ENCODE measurements around the gene GSK3A. TPM values are rescaled to one million over a fixed set of nuclear protein-coding genes. Genes with fewer than 3 reads are reported as not detected.
A peak's percentile ranks its signal among the peaks of the same experiment; 100 is the strongest.

GSK3A gene
- total and polyA plus RNA-seq, 2 of the 4 experiments (the other 2 are of a cell fraction) = 8.1 to 43.3 TPM

DNA sequence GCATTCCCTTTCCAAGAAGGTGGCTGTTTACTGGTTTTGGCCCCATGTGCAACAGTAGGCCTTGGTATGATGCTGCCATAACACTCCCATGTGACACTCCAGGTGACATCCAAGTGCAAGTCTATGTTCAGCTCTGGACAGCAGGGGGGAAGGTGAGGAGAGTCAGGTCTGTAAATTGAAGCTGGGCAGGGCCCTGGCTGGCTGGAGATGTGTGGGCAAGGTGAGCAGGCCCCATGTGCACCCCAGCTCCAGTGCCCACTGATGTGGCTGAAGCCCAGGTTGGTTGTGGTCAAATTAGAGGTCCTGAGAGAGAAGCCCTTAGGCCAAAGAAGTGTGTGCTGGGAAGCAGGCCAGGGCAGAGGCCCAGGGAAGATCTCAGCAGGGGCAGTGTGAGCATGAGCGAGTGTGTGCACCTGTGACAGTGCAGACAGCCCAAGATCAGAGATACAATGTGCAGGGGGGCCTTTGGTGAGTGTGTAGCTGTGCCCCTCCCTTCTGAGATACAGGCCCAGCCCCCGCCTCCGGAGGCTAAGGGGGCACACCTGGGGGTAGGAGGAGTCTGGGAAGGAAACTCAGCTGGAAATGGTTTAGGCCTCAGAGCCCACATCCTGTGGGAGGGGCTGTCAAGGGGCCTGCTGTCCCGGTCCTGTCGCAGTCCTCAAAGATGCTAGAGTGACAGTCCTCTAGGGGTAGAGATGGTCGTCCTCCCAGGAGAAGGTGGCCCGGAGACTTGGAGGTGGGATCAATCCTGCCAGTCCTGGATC, 43.5 kb downstream of the GSK3A start:
- Histone ChIP-seq H2AK5ac (ENCODE audit: low read depth, low read length) (no peak overlapping the region; the same call in 1 of the 2 replicates), H2AK9ac (replicated peaks; ENCODE audit: low read depth, low read length, poor library complexity) (peak overlapping the region; percentile 55), H3K14ac (replicated peaks; ENCODE audit: low read depth, low read length) (no peak overlapping the region), H3K27me3 (ENCODE audit: control insufficient read depth, insufficient read depth, low read length) (no peaks in the 10 kb centered on the region), H3K56ac (ENCODE audit: extremely low read depth, insufficient read depth, low read length) (no peak overlapping the region), H2BK20ac (ENCODE audit: low read depth, low read length) (no peak overlapping the region), H2BK15ac (ENCODE audit: low read depth, low read length) (no peak overlapping the region), H3K9me1 (ENCODE audit: insufficient read depth, low read length) (peaks cover 21% of the 10 kb centered on the region), H4K91ac (ENCODE audit: insufficient read depth, low read depth, low read length) (no peak overlapping the region), H3K79me1 (ENCODE audit: low read depth in 1 of 2, low read length in 2 of 2) (peaks cover 8 to 58% of the 10 kb centered on the region in 2 experiments; a peak in 3 of 4 replicates), H3K23ac (ENCODE audit: low read depth, low read length) (no peak overlapping the region), H2AFZ (replicated peaks; ENCODE audit: low read length, poor library complexity) (no peak overlapping the region), H3K36me3 (ENCODE audit: control insufficient read depth, insufficient read depth, low read length) (peaks cover 49% of the 10 kb centered on the region), H3K4ac (ENCODE audit: low read depth, low read length) (no peak overlapping the region), H3K9ac (ENCODE audit: low read depth, low read length) (no peak overlapping the region), H4K8ac (ENCODE audit: low read depth in 2 of 2, low read length in 2 of 2) (no peak overlapping the region), H3K18ac (ENCODE audit: low read depth, low read length) (no peak overlapping the region), H4K5ac (ENCODE audit: low read depth, low read length) (no peak overlapping the region), H4K20me1 (ENCODE audit: insufficient read depth, low read length) (peaks cover 9% of the 10 kb centered on the region; the same call in 1 of the 2 replicates), H3K4me1 (ENCODE audit: control insufficient read depth, insufficient read depth, low read length) (0 out of 2 replicates have a peak, but pooled peaks cover 2% of the 10 kb centered on the region), H2BK5ac (ENCODE audit: low read depth, low read length, poor library complexity, severe bottlenecking) (no peak overlapping the region), H3K4me2 (ENCODE audit: low read depth, low read length) (no peak overlapping the region), H3K9me3 (ENCODE audit: control insufficient read depth, insufficient read depth, low read length) (no peaks in the 10 kb centered on the region), H3K4me3 (ENCODE audit: insufficient read depth, low read depth, low read length) (no peak overlapping the region), H3K27ac (ENCODE audit: insufficient read depth, low read length) (no peak overlapping the region), H2BK120ac (ENCODE audit: low read depth, low read length) (no peak overlapping the region)
- dilution Hi-C loops (cut with HindIII; ENCODE audit: low sequenced_read_pairs, unreplicated experiment) (no loop called here), in situ Hi-C loops (cut with MboI; ENCODE audit: low sequenced_read_pairs) (no loop called here), intact Hi-C loops (cut with micrococcal nuclease) (no loop called here)
- no peak for DNase-seq
- no peak for ATAC-seq (ENCODE audit: low read depth)
- ChIA-PET POLR2A (ENCODE audit: unreplicated experiment) (no interaction called here), CTCF (no interaction called here)
- 83% methylated on average over 1 of the region's 7 CpGs; no CpG with 5 or more reads in 1 of the 2 experiments for WGBS, 2 experiments (ENCODE audit: extremely low coverage in 2 of 2, insufficient read length in 1 of 2)
- BruUV-seq (replicated peaks) = no TSS peak
- no peak for TF ChIP-seq RCOR1 (IDR thresholded peaks at IDR 0.05; ENCODE audit: insufficient replicate concordance, low read length)
- TF ChIP-seq BHLHE40 (IDR thresholded peaks at IDR 0.05; ENCODE audit: low read depth, low read length) = no peak
- TF ChIP-seq, protein P1, sequence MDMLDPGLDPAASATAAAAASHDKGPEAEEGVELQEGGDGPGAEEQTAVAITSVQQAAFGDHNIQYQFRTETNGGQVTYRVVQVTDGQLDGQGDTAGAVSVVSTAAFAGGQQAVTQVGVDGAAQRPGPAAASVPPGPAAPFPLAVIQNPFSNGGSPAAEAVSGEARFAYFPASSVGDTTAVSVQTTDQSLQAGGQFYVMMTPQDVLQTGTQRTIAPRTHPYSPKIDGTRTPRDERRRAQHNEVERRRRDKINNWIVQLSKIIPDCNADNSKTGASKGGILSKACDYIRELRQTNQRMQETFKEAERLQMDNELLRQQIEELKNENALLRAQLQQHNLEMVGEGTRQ (IDR thresholded peaks at IDR 0.05; ENCODE audit: low read depth, low read length) = no peak
- no peak for TF ChIP-seq MAFK (IDR thresholded peaks at IDR 0.05; ENCODE audit: low read depth, low read length)
- no peak for TF ChIP-seq MXI1 (IDR thresholded peaks at IDR 0.05; ENCODE audit: borderline replicate concordance, low read depth, low read length)
- no peak for TF ChIP-seq NFE2L2 (IDR thresholded peaks at IDR 0.05; ENCODE audit: low read depth, low read length)
- TF ChIP-seq CEBPB (IDR thresholded peaks at IDR 0.05; ENCODE audit: low read depth, low read length) = no peak
- TF ChIP-seq SMC3 (IDR thresholded peaks at IDR 0.05; ENCODE audit: low read depth, low read length) = no peak
- no peak for TF ChIP-seq RFX5 (IDR thresholded peaks at IDR 0.05; ENCODE audit: low read depth, low read length)
- TF ChIP-seq FOS (IDR thresholded peaks at IDR 0.05; ENCODE audit: low read depth, low read length) = no peak
- TF ChIP-seq POLR2A (IDR thresholded peaks at IDR 0.05; ENCODE audit: low read depth, low read length) = no peak
- no peak for TF ChIP-seq CTCF (conservative IDR thresholded peaks at IDR 0.05; ENCODE audit: low read depth, low read length)
- TF ChIP-seq, protein P2, sequence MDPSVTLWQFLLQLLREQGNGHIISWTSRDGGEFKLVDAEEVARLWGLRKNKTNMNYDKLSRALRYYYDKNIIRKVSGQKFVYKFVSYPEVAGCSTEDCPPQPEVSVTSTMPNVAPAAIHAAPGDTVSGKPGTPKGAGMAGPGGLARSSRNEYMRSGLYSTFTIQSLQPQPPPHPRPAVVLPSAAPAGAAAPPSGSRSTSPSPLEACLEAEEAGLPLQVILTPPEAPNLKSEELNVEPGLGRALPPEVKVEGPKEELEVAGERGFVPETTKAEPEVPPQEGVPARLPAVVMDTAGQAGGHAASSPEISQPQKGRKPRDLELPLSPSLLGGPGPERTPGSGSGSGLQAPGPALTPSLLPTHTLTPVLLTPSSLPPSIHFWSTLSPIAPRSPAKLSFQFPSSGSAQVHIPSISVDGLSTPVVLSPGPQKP (IDR thresholded peaks at IDR 0.05; ENCODE audit: borderline replicate concordance, low read depth, low read length) = no peak
- TF ChIP-seq MAZ (IDR thresholded peaks at IDR 0.05; ENCODE audit: borderline replicate concordance, low read depth, low read length) = no peak
- TF ChIP-seq RAD21 (IDR thresholded peaks at IDR 0.05; ENCODE audit: low read length) = no peak

Data from IMR-90 (cell line).